ENCODE results near the gene ITIH5. TPM values are rescaled to one million over a fixed set of nuclear protein-coding genes. Genes with fewer than 3 reads are reported as not detected.

ITIH5 gene
- total RNA-seq, 6 experiments from 2014 or later, result 0.20 to 0.62 (median 0.48) TPM

- 61% methylated on average over 2 of the region's 10 CpGs for WGBS (ENCODE audit: insufficient coverage, low coverage, low lambda C conversion rate, missing lambda C conversion rate)
- Histone ChIP-seq H3K9me3 (no peaks in the 10 kb centered on the region), H3K27ac (no peak overlapping the region), H3K27me3 (no peaks in the 10 kb centered on the region), H3K36me3 (no peaks in the 10 kb centered on the region), H3K4me3 (no peak overlapping the region), H3K4me1 (no peaks in the 10 kb centered on the region)
- no peak for DNase-seq
- no peak for ATAC-seq
- no peak for TF ChIP-seq POLR2A (IDR thresholded peaks at IDR 0.05)
- TF ChIP-seq CTCF (IDR thresholded peaks at IDR 0.05), result no peak
- intact Hi-C loops (cut with DNase I), result no loop called here
These were observed 113.2 kb downstream of the ITIH5 start for GRCh38 chr10:7553531-7553930.

- H3K9me3 ChIP-seq, result no peaks in the 10 kb centered on the region
- H3K4me3 ChIP-seq, result no peak overlapping the region
- DNase-seq, result no peak
- TF ChIP-seq POLR2A (IDR thresholded peaks at IDR 0.05) (no peak), CTCF (IDR thresholded peaks at IDR 0.05) (no peak)
- H3K27ac ChIP-seq, result no peak overlapping the region
- no peak for ATAC-seq
- H3K27me3 ChIP-seq, result no peaks in the 10 kb centered on the region
- H3K36me3 ChIP-seq, result no peaks in the 10 kb centered on the region
- H3K4me1 ChIP-seq, result no peaks in the 10 kb centered on the region
- WGBS (ENCODE audit: insufficient coverage, low coverage, low lambda C conversion rate, missing lambda C conversion rate), result 60% methylated on average over 1 of the region's 18 CpGs
- intact Hi-C loops (cut with DNase I), result no loop called here
These were observed 114.6 kb downstream of the ITIH5 start for GRCh38 chr10:7551950-7552716.

- no peak for TF ChIP-seq CTCF (IDR thresholded peaks at IDR 0.05)
- no peak for TF ChIP-seq POLR2A (IDR thresholded peaks at IDR 0.05)
- Histone ChIP-seq H3K4me3 (no peak overlapping the region), H3K4me1 (no peaks in the 10 kb centered on the region), H3K27ac (no peak overlapping the region), H3K27me3 (no peaks in the 10 kb centered on the region), H3K9me3 (no peaks in the 10 kb centered on the region), H3K36me3 (no peaks in the 10 kb centered on the region)
- DNase-seq (no peak), ATAC-seq (no peak)
- WGBS (ENCODE audit: insufficient coverage, low coverage, low lambda C conversion rate, missing lambda C conversion rate), result 77% methylated on average over 3 of the region's 6 CpGs
- intact Hi-C loops (cut with DNase I), result no loop called here
These were observed 115.5 kb downstream of the ITIH5 start for GRCh38 chr10:7551289-7551688.

- TF ChIP-seq CTCF (IDR thresholded peaks at IDR 0.05), result no peak
- no peak for TF ChIP-seq POLR2A (IDR thresholded peaks at IDR 0.05)
- WGBS (ENCODE audit: insufficient coverage, low coverage, low lambda C conversion rate, missing lambda C conversion rate), result no CpG with 5 or more reads among the region's 1 CpG
These were observed 116.8 kb downstream of the ITIH5 start for GRCh38 chr10:7550013-7550412.

More at GRCh38 chr10:7550013-7550412, 116.8 kb downstream of the ITIH5 start:
- DNase-seq (no peak), ATAC-seq (no peak)
- Histone ChIP-seq H3K27ac (no peak overlapping the region), H3K4me1 (no peaks in the 10 kb centered on the region), H3K4me3 (no peak overlapping the region), H3K27me3 (no peaks in the 10 kb centered on the region), H3K9me3 (no peaks in the 10 kb centered on the region), H3K36me3 (no peaks in the 10 kb centered on the region)
- intact Hi-C loops (cut with DNase I), result no loop called here
